NK-92 (cell line): ENCODE measurements around the gene SIL1.
"Not testable (repeated sequence)": the region's sequence is repeated elsewhere in the genome, so short reads cannot be mapped to it uniquely, and the experiment has no call there.

Experiments
- DNase-seq: peaks from one replicate; lab custom pipeline; 2025; ENCODE audit not compliant: unreplicated experiment; lab: John Stamatoyannopoulos, UW

The SIL1 gene

GRCh38 chr5:139177809-139178588 is 20.2 kb downstream of the SIL1 start:
- DNase-seq: no peak

GRCh38 chr5:139177281-139177680 is 20.9 kb downstream of the SIL1 start:
- DNase-seq: not testable (repeated sequence)

GRCh38 chr5:139174382-139174781 is 23.8 kb downstream of the SIL1 start:
- DNase-seq: not testable (repeated sequence)

GRCh38 chr5:139171779-139172404 is 26.3 kb downstream of the SIL1 start:
- no peak for DNase-seq

GRCh38 chr5:139167952-139168720 is 30.0 kb downstream of the SIL1 start:
- no peak for DNase-seq

GRCh38 chr5:139167533-139167932 is 30.6 kb downstream of the SIL1 start:
- DNase-seq: no peak

- DNase-seq: no peak
These were observed 31.1 kb downstream of the SIL1 start for GRCh38 chr5:139167063-139167462.

- not testable (repeated sequence) for DNase-seq
These were observed 33.3 kb downstream of the SIL1 start for GRCh38 chr5:139164897-139165296.

GRCh38 chr5:139164020-139164419 is 34.1 kb downstream of the SIL1 start:
- no peak for DNase-seq

GRCh38 chr5:139162448-139162847 is 35.7 kb downstream of the SIL1 start:
- DNase-seq: no peak

GRCh38 chr5:139158791-139159190 is 39.4 kb downstream of the SIL1 start:
- no peak for DNase-seq

- DNase-seq: no peak
These were observed 40.6 kb downstream of the SIL1 start for GRCh38 chr5:139157556-139157955.

GRCh38 chr5:139156814-139157213 is 41.4 kb downstream of the SIL1 start:
- no peak for DNase-seq

GRCh38 chr5:139155333-139155732 is 42.8 kb downstream of the SIL1 start:
- no peak for DNase-seq

GRCh38 chr5:139151902-139152301 is 46.3 kb downstream of the SIL1 start:
- no peak for DNase-seq

- no peak for DNase-seq
These were observed 47.7 kb downstream of the SIL1 start for GRCh38 chr5:139150367-139150999.

- no peak for DNase-seq
These were observed 48.5 kb downstream of the SIL1 start for GRCh38 chr5:139149477-139150199.

- no peak for DNase-seq
These were observed 49.2 kb downstream of the SIL1 start for GRCh38 chr5:139148986-139149385.

GRCh38 chr5:139148306-139148705 is 49.9 kb downstream of the SIL1 start:
- DNase-seq: no peak

GRCh38 chr5:139147483-139148087 is 50.6 kb downstream of the SIL1 start:
- no peak for DNase-seq
